Ramos (cell line): ENCODE results near the gene PHF10.
"Not testable (repeated sequence)": the region's sequence is repeated elsewhere in the genome, so short reads cannot be mapped to it uniquely, and the experiment has no call there.

Experiments
- in situ Hi-C: fragments of 300-500 bp; cut with MboI; formaldehyde crosslinking; loops from one replicate; pipeline ENCODE4 v1.14.3; 2022; ENCODE audit warnings: low sequenced_read_pairs; ENCODE audit not compliant: unreplicated experiment

The PHF10 gene

DNA sequence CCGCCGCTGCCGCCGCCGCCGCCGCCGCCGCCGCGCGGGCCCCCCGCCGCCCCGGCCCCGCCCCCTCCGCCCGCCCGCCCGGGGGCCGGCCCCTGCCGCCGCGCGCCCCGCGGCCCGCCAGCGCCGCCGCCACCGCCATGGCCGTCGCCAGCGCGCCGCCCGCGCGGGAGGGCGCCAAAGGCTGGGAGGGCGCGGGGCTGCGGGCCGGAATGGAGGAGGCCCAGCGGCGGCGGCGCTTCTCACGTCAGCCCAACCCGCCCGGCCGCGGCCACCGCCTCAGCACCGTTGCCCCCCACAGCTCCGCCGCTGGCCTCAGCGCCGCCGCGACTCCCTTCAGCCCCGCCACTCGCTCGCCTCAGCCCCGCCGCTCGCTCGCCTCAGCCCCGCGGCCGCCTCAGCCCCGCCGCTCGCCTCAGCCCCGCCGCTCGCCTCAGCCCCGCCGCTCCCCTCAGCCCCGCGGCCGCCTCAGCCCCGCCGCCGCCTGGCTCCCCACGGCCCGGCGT, 258 bp downstream of the PHF10 start:
- in situ Hi-C loops, result no loop called here

DNA sequence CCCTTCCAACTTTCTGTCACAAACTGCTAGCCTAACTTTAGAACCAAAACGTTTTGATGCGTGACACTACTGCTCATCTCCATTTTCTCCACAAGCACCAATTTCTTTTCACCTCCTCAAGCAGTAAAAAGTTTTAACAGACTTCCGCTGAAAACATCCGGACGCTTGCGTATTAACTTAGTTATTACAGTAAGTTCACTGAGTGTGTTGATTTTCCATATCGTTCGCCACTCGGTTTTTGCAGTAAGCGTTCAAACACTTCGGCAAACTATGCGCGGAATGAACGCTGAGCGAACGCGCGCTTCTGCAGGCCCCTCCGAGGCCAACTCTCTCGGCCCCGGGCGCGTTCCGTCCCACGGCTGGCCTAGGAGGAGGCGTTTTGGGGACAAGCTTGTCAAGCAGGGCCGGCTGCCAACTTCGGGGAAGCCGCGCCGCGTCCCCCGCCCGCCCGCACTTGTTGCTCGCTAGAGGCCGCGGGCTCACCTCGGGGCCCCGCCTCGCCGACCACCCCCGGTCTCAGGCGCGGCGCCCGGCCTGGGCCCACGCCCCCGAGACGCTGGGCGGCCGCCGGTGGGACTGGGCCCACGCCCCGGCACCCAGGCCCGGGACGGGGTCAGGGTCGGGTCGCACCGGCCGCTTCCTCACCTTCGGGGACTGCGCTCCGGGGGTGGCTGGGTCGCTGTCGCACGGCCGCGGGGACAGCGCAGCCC, 945 bp downstream of the PHF10 start:
- in situ Hi-C loops, result no loop called here

DNA sequence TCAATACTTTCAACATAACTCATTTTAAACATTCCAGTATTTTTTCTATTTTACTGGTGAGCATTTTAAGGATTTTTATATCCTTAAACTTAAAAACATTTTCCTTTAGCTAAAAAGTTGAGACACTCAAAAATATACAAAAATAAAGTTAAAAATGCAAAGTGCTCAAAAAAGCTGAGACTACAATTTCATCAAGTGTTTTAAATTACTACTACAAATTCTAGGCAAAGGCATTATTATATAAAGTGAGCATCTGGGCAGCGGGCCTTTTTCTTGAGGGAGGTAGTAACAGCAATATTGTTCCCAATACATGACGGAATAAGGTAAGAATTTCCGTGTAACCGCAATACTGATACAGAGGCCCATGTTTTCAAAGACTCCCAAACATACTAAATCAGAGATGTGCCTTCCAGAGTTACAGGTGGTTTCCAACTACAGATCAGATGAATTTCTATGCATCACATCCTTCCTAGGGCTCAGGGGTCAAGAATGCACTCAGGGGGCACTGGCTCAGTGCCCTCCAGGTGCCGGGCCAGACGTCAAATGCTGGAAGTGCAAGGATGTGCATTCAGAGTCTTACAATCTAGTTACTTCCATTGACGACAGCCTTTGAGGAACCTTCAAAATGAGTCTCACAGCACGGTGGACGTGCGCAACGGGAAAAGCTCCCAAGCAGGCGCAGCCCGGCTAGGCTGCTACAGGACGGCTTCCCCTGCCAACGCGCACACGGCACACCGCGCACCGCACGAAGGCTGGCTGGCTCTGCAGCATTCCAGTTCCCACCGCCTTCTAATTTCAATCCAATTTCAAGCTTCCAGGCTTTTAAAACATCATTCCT, 1.7 kb downstream of the PHF10 start:
- in situ Hi-C loops, result no loop called here

DNA sequence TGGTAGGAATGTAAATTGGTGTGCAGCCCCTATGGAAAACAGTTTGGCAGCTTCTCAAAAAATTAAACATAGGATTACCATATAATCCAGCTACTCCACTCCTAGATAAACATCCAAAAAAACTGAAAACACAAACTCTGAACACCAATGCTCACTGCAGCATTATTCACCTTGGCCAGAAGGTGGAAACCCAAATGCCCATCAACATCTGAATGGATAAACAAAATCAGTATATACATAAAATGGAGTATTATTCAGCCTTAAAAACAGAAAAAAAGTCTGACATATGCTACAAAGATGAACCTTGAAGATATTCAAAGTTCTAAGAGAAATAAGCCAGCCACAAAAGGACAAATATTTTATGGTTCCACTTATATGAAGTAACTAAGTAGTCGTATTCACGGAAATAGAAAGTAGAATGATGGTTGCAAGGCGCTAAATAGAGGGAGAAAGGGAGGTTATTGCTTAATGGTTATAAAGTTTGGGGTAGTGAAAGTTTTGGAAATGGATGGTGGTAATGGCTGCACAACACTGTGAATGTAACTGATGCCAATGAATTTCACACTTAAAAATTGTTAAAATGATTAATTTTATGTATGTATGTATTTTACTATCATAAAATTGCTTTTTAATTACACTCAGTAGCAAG, 4.0 kb downstream of the PHF10 start:
- in situ Hi-C loops, result no loop called here

DNA sequence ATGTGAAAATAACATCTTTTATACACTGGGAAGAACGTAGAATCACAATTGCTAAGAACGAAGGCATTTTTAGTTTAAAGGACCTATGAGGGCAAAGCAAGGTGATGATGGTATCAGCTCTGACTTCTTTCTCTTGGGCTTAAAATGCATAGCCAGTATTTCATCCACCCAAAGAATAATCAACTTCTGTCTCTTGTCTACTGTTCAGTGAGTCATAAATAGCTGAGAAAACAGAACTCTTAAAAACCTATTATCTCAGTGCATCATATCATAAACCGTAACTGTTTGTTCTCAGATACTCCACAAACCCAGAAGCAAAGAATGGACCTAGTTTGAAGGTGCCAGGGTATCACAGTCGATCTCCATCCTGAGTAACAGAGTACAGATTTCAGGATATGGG, 5.2 kb downstream of the PHF10 start:
- in situ Hi-C loops, result no loop called here

DNA sequence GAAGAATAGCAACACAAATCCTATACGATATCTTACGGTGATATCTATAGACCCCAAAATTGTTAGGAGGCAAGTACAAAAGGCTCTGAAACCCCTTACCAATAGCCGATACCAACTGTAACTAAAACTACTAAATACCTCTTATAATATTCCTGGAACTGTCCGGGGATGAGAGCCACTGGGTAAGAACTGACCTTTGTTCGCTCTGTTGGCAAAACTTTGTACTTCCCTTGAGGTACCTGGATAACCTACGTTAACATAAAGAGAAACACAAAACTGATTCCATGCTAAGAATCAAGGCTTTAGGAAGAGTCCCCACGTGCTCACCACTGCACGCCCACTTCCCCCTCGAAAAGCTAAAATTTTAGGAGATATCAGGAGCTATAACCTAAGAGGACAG, 9.7 kb downstream of the PHF10 start:
- in situ Hi-C loops, result no loop called here

DNA sequence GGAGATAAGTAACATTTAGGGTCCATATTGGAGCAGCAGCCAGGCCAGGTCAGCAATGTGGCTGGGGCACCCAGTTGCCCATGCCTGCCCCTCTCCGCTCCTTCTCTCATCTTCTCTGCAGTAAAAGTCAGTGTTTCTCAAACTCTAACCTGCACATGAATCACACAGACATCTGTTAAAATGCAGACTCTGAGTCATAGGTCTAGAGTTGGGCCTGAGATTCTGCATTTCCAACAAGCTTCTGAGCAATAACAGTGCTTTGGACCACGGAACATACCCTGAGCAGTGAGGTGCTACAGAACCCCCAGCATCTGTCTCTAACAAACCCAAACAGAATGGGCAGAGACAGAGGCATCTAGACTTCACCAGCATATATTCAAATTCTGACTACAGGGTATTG, 10.1 kb downstream of the PHF10 start:
- in situ Hi-C loops, result no loop called here

DNA sequence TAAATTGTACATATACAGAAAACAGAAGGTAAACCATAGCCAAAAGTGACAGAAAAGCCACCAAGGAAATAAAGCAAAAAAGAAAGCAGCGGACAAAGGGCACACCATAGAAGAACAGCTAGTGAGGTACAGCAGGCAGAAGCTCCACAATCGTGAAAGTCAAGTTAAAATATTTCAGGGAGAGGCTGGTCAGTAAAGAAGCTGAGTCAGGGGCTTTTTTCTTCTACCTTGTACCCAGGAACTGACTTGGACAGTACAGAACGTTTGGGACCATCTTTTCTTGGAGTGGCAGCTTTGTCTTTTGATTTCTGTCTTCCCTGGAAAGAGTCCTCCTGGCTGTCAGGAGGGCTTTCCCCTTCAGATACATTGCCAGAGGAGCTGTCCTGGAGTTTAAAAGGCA, 14.3 kb downstream of the PHF10 start:
- in situ Hi-C loops, result no loop called here

DNA sequence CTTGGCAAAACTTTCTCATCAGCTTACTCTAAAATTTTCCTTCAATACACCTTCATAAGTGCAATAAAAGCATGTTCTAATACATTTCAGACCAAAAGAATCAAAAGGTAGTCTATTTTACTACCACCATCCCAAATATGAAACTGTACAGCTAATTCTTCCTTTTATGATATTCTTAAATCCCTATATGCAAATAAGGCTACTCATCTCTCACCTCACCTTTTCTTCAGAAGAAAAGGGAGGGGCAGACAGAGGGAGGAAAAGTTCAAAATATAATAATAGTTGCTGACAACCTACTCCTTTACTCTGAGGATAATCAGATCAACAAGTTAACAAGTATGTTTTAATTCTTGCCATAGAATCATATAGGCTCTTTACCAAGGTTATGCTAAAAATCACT, 15.0 kb downstream of the PHF10 start:
- in situ Hi-C loops, result no loop called here

DNA sequence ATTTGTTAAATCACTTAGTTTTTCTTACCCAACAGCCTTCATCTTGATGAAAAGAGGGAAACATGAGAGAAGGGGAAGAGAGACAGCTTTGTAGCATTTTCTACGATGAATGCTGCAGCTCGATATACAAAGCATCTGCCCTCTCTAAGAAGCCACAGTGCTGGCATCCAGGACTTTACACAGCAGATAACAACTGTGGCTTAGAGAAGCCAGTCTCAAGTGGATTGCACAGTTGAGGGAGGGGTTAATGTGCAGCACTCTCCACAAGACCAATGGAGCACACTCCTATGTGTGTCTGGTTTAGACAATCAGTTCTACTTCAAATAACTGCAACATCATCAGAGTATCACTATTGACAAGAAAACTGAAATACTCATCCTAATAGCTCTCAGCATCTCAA, 16.5 kb downstream of the PHF10 start:
- in situ Hi-C loops, result no loop called here

DNA sequence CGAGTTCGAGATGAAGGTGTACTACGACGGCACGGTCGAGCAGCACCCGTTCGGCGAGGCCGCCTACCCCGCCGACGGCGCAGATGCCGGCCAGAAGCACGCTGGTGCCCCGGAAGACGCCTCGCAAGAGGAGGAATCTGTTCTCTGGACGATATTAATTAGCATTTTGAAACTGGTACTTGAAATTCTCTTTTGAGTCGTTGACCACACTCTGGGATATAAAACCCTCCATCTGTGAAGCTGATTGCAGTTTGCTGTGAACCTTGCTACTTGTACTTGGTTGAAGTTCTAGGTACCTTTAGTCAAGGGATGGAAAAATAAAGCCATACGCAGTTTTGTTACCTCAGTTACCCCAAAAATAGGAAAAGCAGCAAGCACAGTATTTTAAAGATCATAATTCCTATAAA, 21.5 kb downstream of the PHF10 start:
- in situ Hi-C loops, result no loop called here

DNA sequence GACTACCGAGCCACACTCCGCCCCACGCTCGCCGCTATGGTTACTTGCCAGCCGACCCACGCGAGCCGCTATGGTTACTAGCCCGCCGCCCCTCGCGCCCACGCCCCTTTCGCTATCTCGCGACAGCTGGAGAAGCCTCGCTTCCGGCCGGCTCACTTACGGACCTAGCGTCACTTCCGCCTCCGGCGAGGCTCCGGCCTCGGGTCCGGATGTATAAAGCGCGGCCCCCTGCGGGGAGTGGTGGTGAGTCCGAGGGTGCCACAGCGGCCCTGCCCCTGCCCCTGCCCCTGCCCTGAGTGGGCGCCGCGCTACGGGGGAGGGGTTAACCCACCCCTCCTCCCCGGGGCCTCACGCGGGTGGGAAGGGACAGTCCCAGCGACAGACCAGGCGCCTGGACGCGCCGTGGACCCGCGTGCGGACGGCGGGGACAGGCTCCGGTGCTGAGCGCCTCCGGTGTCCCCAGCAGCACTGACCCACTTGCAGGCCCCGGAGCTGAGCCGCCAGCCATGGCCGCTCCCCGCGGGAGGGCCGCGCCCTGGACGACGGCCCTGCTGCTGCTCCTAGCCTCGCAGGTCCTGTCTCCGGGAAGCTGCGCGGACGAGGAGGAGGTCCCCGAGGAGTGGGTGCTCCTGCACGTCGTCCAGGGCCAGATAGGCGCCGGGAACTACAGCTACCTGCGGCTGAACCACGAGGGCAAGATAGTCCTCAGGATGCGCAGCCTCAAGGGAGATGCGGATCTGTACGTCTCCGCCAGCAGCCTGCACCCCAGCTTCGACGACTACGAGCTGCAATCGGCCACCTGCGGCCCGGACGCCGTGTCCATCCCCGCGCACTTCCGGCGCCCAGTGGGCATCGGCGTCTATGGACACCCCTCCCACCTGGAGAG, 22.1 kb downstream of the PHF10 start, which contains the start of the genes C6orf120 and WDR27:
Gene C6orf120 (plus strand): TSS at position 173 of the 886 bp plus-strand sequence. CDS start 334 bp downstream, at position 507.
Gene WDR27 (minus strand): TSS at position 76 of the 886 bp plus-strand sequence. CDS start 13,024 bp downstream, outside the sequence.
- in situ Hi-C loops, result no loop called here

DNA sequence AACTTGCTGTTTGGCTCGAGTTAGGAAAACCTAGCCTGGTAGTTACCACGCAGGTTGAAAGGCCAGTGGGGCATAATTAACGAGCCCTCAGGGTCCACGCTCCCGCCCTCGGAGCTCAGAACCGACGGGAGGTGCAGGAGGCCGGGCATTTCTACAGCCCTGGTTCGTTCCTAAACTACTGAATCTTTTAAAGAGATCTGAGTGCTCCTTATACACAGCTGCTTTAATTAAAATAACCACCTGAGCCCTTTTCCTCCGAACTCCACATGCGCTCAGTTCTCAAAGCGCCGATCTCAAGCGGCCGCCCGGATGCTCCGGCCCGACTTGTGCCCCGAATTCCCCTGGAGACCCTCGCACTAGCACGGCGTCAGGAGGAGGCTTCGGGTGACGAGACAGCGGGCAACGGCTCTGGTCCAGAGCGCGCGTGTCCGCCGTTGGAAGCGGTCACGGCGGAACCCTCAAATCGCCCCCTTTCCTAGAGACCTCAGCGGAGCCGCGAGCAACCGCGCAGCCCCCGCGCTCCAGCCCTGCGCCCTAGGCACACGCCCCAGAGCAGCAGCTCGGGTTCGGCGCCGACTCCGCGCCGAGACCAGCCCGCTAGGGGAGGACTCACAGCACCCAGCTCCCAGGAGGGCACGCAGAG, 22.9 kb downstream of the PHF10 start:
- in situ Hi-C loops, result no loop called here

DNA sequence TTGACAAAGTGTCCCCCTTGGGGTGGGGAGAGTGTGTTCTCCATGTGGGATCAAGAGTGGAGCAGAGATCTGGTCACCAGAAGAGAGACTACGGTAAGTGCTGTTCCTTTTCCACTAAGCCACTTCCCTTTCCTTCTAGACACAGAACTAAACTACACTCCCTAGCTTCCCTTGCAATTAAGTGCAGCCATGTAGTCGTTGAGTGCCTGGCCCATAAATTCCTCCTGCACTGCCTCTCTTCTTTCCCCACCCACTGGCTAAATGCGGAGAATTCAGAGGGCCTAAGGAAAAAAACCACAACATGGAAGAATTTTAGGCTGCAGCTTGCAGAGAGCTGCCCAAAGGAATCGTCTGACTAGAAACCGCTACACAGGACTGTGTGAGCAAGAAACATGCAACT, 24.0 kb downstream of the PHF10 start:
- in situ Hi-C loops, result no loop called here

DNA sequence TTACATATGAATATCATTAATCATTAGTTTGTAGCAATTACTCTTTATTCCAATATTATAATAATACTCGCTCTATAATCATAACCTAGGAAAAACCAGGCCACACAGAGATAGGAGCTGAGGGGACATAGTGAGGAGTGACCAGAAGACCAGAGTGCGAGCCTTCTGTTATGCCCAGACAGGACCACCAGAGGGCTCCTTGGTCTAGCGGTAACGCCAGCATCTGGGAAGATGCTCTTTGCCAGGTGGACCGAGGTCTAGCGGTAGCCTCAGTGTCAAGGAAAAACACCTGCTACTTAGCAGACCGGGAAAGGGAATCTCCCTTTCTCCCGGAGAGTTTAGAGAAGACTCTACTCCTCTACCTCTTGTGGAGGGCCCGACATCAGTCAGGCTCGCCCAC, 27.2 kb downstream of the PHF10 start:
- in situ Hi-C loops, result not testable (repeated sequence)

DNA sequence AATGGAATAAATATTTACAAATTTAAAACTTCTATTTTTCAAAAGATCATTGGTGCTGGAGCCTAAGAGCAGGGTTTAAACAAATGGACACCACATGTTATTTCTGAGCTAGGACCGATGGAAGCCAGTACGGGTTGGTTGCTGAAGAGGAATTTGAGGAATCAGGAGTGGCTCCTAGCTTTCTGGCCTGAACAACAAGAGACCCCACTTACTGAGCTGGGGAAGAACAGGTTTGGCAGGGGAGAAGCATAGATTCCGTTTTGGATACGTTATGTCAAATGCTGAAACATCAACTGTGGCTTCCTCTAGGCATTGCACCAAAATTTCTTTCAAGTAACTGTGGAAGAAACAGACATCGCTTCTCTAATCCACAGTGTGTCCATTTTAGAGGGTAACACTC, 29.2 kb downstream of the PHF10 start:
- in situ Hi-C loops, result no loop called here

DNA sequence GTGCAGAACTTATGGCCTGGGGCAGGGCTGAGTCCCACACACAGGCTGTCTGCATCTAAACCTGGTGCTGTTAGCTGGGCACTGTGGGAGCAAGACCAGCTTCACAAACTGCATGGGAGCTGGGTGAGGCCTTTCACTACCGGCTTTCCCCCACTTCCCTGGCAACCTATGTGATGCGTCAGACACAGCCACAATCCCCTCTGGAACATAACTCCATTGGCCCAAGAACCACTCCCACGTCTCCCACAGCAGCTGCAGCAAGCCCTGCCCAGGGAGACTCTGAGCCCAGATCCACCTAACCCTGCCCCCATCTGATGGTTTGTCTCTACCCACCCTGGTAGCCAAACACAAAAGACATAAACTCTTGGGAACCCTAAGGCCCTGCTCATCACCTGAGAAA, 31.8 kb downstream of the PHF10 start:
- in situ Hi-C loops, result no loop called here

DNA sequence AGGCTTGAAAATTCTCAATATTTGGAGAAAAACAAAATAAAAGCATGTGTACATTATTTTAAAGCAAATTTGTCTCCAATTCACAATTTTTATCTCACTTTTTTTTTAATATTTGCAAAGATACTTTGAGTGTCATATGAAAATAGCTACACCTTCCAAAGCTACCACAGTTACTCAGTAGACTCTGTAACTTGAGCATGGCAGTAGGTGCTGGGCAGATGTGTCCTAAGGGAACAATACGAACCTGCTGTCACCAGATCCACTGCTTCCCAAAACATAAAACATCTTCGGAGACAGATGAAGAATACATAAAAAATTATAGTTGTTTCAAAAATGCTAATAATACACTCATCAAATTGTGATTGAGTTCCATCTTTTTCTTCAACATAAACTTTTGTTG, 33.0 kb downstream of the PHF10 start:
- in situ Hi-C loops, result no loop called here

DNA sequence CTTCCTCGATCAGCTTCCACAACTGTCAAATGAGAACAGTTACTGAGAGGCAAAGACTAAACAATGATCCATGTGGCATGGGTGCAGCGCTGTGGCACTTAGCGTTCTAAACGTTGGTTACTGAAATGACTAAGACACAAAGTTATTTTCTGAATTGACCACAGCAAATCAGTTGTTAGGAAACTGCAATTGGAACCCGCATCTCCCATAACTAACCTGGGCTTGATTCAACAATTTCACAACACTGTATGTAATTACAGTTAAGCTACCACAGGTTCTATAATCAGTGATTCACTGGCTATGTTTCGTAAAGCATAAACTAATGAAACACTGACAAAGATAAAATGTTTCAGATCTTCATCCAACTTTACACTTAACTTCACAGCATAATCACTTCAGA, 35.0 kb downstream of the PHF10 start:
- in situ Hi-C loops, result no loop called here
